NCI-H128 (cell line): ENCODE measurements around the gene FAM89B.
A peak's percentile ranks its signal among the peaks of the same experiment; 100 is the strongest.

ENCODE experiments used
- DNase-seq: peaks from one replicate; lab custom pipeline; 2025; ENCODE audit not compliant: unreplicated experiment; lab: John Stamatoyannopoulos, UW

Gene FAM89B

GRCh38 chr11:65538915-65539743, 33.2 kb upstream of the FAM89B start:
- DNase-seq, result no peak

GRCh38 chr11:65539744-65540289, 32.5 kb upstream of the FAM89B start:
- DNase-seq, result no peak

- peak; percentile 80 for DNase-seq
Observed at GRCh38 chr11:65540290-65541092, 31.8 kb upstream of the FAM89B start.

GRCh38 chr11:65541093-65541982, 31.0 kb upstream of the FAM89B start:
- DNase-seq, result no peak

GRCh38 chr11:65542738-65543390, 29.5 kb upstream of the FAM89B start:
- DNase-seq, result no peak

GRCh38 chr11:65545853-65546216, 26.5 kb upstream of the FAM89B start:
- DNase-seq, result no peak

- DNase-seq, result peak; percentile 80
Observed at GRCh38 chr11:65546217-65546958, 25.9 kb upstream of the FAM89B start.

GRCh38 chr11:65547446-65548125, 24.8 kb upstream of the FAM89B start:
- DNase-seq, result no peak

GRCh38 chr11:65548395-65548794, 23.9 kb upstream of the FAM89B start:
- no peak for DNase-seq

- no peak for DNase-seq
Observed at GRCh38 chr11:65549096-65549495, 23.2 kb upstream of the FAM89B start.

GRCh38 chr11:65551572-65552387, 20.6 kb upstream of the FAM89B start:
- peak; percentile 42 for DNase-seq

GRCh38 chr11:65552388-65552951, 19.9 kb upstream of the FAM89B start:
- DNase-seq, result no peak

GRCh38 chr11:65553301-65554001, 18.9 kb upstream of the FAM89B start:
- no peak for DNase-seq

GRCh38 chr11:65554057-65554818, 18.1 kb upstream of the FAM89B start:
- DNase-seq, result no peak

- no peak for DNase-seq
Observed at GRCh38 chr11:65554842-65555430, 17.4 kb upstream of the FAM89B start.

- DNase-seq, result no peak
Observed at GRCh38 chr11:65555693-65556231, 16.6 kb upstream of the FAM89B start.
